Measurements from ENCODE around the gene LIPA. TPM values are rescaled to one million over a fixed set of nuclear protein-coding genes. Genes with fewer than 3 reads are reported as not detected.

Gene LIPA
- total RNA-seq, 2 experiments from 2014 or later = 20.4 to 20.7 TPM

- DNase-seq = no peak
- ATAC-seq = no peak
- intact Hi-C loops (cut with micrococcal nuclease) = no loop called here
- no peak for TF ChIP-seq CTCF (IDR thresholded peaks at IDR 0.05)
- Mint-ChIP-seq H3K27me3 (no peaks in the 10 kb centered on the region), H3K27ac (no peak overlapping the region), H3K4me1 (ENCODE audit: low read depth) (no peaks in the 10 kb centered on the region), H3K36me3 (ENCODE audit: low read depth) (no peaks in the 10 kb centered on the region), H3K4me3 (no peak overlapping the region), H3K9me3 (no peaks in the 10 kb centered on the region)
- ChIA-PET CTCF (interaction anchor here (1.2 to 1.9 kb wide), 3 partner anchors 11 to 24 kb away, joined by 4 to 8 read pairs (median 7); no protein-coding TSS in a partner anchor), POLR2A (no interaction called here)
These were observed 9.9 kb downstream of the LIPA start for GRCh38 chr10:89241486-89242344.

DNA sequence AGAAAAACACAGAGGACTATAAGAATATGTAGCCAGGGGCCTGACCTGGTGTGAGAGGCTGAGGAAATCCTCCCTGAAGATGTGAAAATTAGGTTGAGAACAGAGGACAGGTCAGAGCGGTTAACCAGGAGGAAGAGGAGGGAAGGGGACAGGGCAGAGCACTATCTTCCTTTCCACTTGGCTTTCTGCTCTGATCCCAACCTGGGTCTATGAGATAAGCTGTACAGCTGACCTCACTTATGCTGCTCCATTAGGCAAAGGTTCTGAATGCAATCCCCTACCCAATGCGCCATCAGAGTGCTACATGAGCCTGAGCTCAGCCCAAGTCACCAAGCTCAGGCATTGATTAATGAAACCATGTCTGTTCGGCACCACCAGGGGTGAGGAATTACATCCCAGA lies 10.5 kb downstream of the LIPA start:
- H3K27me3 Mint-ChIP-seq = no peaks in the 10 kb centered on the region
- H3K4me1 Mint-ChIP-seq (ENCODE audit: low read depth) = no peaks in the 10 kb centered on the region
- no peak overlapping the region for H3K27ac Mint-ChIP-seq
- intact Hi-C loops (cut with micrococcal nuclease) = no loop called here
- ChIA-PET CTCF (interaction anchor here (1.0 to 1.9 kb wide), 3 partner anchors 10 to 212 kb away, joined by 3 to 8 read pairs (median 4); no protein-coding TSS in a partner anchor), POLR2A (interaction anchor here (1.9 kb wide), 1 partner anchor 10 kb away, joined by 6 read pairs; the partner anchor contains the start of gene LIPA)
- DNase-seq = no peak
- no peak for TF ChIP-seq CTCF (IDR thresholded peaks at IDR 0.05)
- no peak for ATAC-seq
- no peak overlapping the region for H3K4me3 Mint-ChIP-seq
- no peaks in the 10 kb centered on the region for H3K9me3 Mint-ChIP-seq
- H3K36me3 Mint-ChIP-seq (ENCODE audit: low read depth) = no peaks in the 10 kb centered on the region

DNA sequence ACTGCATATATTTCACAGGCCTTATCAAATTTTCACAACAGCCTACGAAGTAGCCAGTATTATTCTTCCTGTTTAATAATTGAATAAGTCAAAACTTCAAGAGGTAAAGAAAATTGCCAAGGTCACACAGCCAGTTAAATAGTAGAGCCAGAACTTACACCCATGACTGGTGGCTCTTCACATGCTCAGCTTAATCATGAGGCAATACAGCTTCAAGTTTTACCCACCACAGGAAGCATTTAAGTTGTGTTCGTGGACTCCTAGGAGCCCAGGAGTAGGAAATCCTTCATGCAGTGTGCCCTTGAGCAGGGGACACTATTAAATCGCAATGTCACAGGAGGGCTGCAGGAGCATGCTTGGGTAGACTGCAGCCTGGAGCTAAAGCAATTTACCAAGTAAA lies 11.1 kb downstream of the LIPA start:
- intact Hi-C loops (cut with micrococcal nuclease) = no loop called here
- Mint-ChIP-seq H3K9me3 (no peaks in the 10 kb centered on the region), H3K4me1 (ENCODE audit: low read depth) (no peaks in the 10 kb centered on the region), H3K27ac (no peak overlapping the region), H3K4me3 (no peak overlapping the region), H3K36me3 (ENCODE audit: low read depth) (no peaks in the 10 kb centered on the region), H3K27me3 (no peaks in the 10 kb centered on the region)
- CTCF ChIA-PET = interaction anchor here (1.0 to 1.9 kb wide), 3 partner anchors 10 to 211 kb away, joined by 3 to 8 read pairs (median 4); no protein-coding TSS in a partner anchor
- ATAC-seq = no peak
- TF ChIP-seq CTCF (IDR thresholded peaks at IDR 0.05) = no peak
- POLR2A ChIA-PET = interaction anchor here (1.9 kb wide), 1 partner anchor 11 kb away, joined by 6 read pairs; the partner anchor contains the start of gene LIPA
- no peak for DNase-seq

DNA sequence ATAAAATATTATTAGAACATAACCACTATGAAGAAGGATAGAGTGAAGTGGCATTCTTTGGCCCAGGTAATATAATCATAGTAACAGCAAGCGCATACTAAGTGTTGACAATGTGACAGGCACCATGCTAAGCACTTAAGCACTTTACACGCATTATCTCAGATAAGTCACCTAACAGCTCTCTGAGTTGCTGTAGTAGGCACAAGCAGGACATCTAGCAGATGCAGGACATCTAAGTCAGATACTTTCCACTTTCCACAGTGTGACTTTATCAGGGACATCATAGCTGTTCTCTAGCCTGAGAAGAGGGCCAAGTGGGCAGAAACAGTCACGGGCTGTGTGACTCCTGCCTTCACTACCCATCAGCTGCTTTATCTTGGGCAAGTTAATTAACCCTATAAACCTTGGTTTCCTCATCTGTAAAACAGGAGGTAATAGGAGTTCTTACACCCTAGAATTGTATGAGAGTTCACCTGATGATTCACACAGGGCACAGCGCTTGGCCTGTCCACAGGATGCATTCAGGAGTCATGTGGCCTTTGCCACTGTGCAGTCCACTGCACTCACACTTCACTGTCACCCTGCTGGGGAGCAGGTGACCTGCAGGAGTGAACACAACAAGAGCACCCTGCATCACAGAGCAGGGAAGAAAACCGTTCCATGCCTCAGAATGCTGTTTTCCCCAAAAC lies 12.5 kb downstream of the LIPA start:
- no peak overlapping the region for H3K27ac Mint-ChIP-seq
- CTCF ChIA-PET = interaction anchor here (1.1 kb wide), 1 partner anchor 179 kb away, joined by 3 read pairs; no protein-coding TSS in a partner anchor
- no peaks in the 10 kb centered on the region for H3K36me3 Mint-ChIP-seq (ENCODE audit: low read depth)

More for the DNA sequence above, 12.5 kb downstream of the LIPA start:
- intact Hi-C loops (cut with micrococcal nuclease) = no loop called here
- no peak overlapping the region for H3K4me3 Mint-ChIP-seq
- DNase-seq = no peak
- no peaks in the 10 kb centered on the region for H3K27me3 Mint-ChIP-seq
- H3K4me1 Mint-ChIP-seq (ENCODE audit: low read depth) = no peaks in the 10 kb centered on the region
- no peaks in the 10 kb centered on the region for H3K9me3 Mint-ChIP-seq
- no peak for ATAC-seq
- no peak for TF ChIP-seq CTCF (IDR thresholded peaks at IDR 0.05)
- POLR2A ChIA-PET = interaction anchor here (1.9 kb wide), 1 partner anchor 12 kb away, joined by 6 read pairs; the partner anchor contains the start of gene LIPA

Data from activated CD8-positive, alpha-beta T cell treated with anti-CD3 and anti-CD28 coated beads for 36 hours (primary cell).